ENCODE results near the gene NDUFV1.
A peak's percentile ranks its signal among the peaks of the same experiment; 100 is the strongest.

Gene NDUFV1

GRCh38 chr11:67581469-67581868 is 25.3 kb upstream of the NDUFV1 start:
- TF ChIP-seq CTCF (IDR thresholded peaks at IDR 0.05; ENCODE audit: low read depth, low read length) = no peak
- in situ Hi-C loops (cut with HindIII; ENCODE audit: low sequenced_read_pairs) = no loop called here
- DNase-seq (ENCODE audit: low read depth, low spot score) = no peak
- no peak overlapping the region for H3K4me3 ChIP-seq (ENCODE audit: low read depth, low read length)

GRCh38 chr11:67582011-67582410 is 24.7 kb upstream of the NDUFV1 start:
- no peak overlapping the region for H3K4me3 ChIP-seq (ENCODE audit: low read depth, low read length)
- TF ChIP-seq CTCF (IDR thresholded peaks at IDR 0.05; ENCODE audit: low read depth, low read length) = no peak
- DNase-seq (ENCODE audit: low read depth, low spot score) = no peak
- in situ Hi-C loops (cut with HindIII; ENCODE audit: low sequenced_read_pairs) = no loop called here

- TF ChIP-seq CTCF (IDR thresholded peaks at IDR 0.05; ENCODE audit: low read depth, low read length) = peak; percentile 58
- in situ Hi-C loops (cut with HindIII; ENCODE audit: low sequenced_read_pairs) = no loop called here
- peak within 1 kb of the TSS; percentile 87 for H3K4me3 ChIP-seq (ENCODE audit: low read depth, low read length)
- peak; percentile 91 for DNase-seq (ENCODE audit: low read depth, low spot score)
Observed at GRCh38 chr11:67583247-67584204, 23.2 kb upstream of the NDUFV1 start, which contains the start of gene GSTP1. GSTP1 (plus strand) TSS chr11:67583812; CDS start chr11:67583844, 32 bp downstream.

- peak; percentile 48 for DNase-seq (ENCODE audit: low read depth, low spot score)
- in situ Hi-C loops (cut with HindIII; ENCODE audit: low sequenced_read_pairs) = no loop called here
- H3K4me3 ChIP-seq (ENCODE audit: low read depth, low read length) = peak overlapping the region; percentile 87
- TF ChIP-seq CTCF (IDR thresholded peaks at IDR 0.05; ENCODE audit: low read depth, low read length) = no peak
Observed at GRCh38 chr11:67584205-67584880, 22.4 kb upstream of the NDUFV1 start.

- peak overlapping the region; percentile 87 for H3K4me3 ChIP-seq (ENCODE audit: low read depth, low read length)
- no peak for TF ChIP-seq CTCF (IDR thresholded peaks at IDR 0.05; ENCODE audit: low read depth, low read length)
- DNase-seq (ENCODE audit: low read depth, low spot score) = no peak
- in situ Hi-C loops (cut with HindIII; ENCODE audit: low sequenced_read_pairs) = no loop called here
Observed at GRCh38 chr11:67584881-67585873, 21.6 kb upstream of the NDUFV1 start.

GRCh38 chr11:67585911-67586310 is 20.8 kb upstream of the NDUFV1 start:
- in situ Hi-C loops (cut with HindIII; ENCODE audit: low sequenced_read_pairs) = no loop called here
- no peak overlapping the region for H3K4me3 ChIP-seq (ENCODE audit: low read depth, low read length)
- TF ChIP-seq CTCF (IDR thresholded peaks at IDR 0.05; ENCODE audit: low read depth, low read length) = no peak
- no peak for DNase-seq (ENCODE audit: low read depth, low spot score)

Data from astrocyte of the spinal cord (primary cell).